ENCODE results near the gene ACSL1.
"Not testable (repeated sequence)": the region's sequence is repeated elsewhere in the genome, so short reads cannot be mapped to it uniquely, and the experiment has no call there.

The ACSL1 gene

DNA sequence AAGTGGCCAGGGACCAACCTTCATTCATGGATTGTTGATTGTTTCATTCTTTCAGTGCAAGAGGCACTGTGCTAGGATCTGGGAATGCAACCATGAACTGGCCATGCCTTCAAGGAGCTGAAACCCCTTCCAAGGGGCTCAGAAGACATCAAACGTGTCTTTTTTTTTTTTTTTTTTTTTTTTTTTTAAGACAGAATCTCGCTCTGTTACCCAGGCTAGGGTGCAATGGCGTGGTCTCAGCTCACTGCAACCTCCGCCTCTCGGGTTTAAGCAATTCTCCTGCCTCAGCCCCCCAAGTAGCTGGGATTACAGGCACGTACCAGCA is 13.3 kb upstream of the ACSL1 start:
- DNase-seq (ENCODE audit: low read depth in 2 of 2): not testable (repeated sequence)

GRCh38 chr4:184838249-184839074 is 12.7 kb upstream of the ACSL1 start:
- no peak for DNase-seq (ENCODE audit: low read depth in 2 of 2)

GRCh38 chr4:184836613-184837012 is 10.8 kb upstream of the ACSL1 start:
- no peak for DNase-seq (ENCODE audit: low read depth in 2 of 2)

- no peak for DNase-seq (ENCODE audit: low read depth in 2 of 2)
Measured at GRCh38 chr4:184833046-184833838, 7.5 kb upstream of the ACSL1 start.

GRCh38 chr4:184831153-184831552 is 5.4 kb upstream of the ACSL1 start:
- no peak for DNase-seq (ENCODE audit: low read depth in 2 of 2)

GRCh38 chr4:184826691-184827270 is 1.0 kb upstream of the ACSL1 start:
- no peak for DNase-seq (ENCODE audit: low read depth in 2 of 2)

DNA sequence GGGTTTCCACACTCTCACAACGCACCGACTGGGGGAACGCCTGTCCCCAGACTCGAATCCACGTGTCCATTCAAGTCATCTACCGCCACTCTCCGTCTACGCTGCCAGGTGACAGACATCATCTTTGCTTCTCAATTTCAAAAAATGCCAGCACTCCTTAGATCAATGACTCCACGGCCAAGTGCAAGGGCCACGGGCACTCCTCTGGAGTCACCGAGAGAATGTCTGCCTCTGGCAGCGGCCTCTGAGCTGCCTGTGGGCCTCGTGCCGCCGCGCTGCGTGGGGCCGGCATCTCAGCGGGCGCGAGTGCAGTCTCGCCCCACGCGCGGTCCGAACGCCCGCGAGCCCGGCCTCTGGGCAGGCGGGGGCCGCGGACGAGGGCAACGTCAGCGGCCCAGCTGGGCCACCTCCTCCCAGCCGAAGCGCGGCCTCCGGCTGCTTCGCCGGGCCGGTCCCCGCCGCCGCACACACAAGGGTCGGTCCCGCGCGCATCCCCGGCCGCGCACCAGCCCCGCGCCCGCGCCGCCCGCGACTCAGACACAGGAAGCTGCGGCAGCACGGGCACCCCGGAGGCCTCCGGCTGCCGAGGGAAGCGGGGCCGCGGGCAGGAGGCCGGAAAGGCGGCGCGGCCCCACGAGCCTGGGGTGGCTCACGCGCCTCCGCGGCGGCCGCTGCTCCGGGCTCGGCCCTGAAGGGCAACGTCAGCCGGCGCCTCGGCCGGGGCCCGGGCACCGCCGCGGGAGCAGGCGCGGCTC is 450 bp downstream of the ACSL1 start:
- no peak for DNase-seq (ENCODE audit: low read depth in 2 of 2)

- no peak for DNase-seq (ENCODE audit: low read depth in 2 of 2)
Measured at GRCh38 chr4:184824776-184825084, 1.0 kb downstream of the ACSL1 start.

- DNase-seq (ENCODE audit: low read depth in 2 of 2): no peak
Measured at GRCh38 chr4:184824081-184824775, 1.5 kb downstream of the ACSL1 start.

DNA sequence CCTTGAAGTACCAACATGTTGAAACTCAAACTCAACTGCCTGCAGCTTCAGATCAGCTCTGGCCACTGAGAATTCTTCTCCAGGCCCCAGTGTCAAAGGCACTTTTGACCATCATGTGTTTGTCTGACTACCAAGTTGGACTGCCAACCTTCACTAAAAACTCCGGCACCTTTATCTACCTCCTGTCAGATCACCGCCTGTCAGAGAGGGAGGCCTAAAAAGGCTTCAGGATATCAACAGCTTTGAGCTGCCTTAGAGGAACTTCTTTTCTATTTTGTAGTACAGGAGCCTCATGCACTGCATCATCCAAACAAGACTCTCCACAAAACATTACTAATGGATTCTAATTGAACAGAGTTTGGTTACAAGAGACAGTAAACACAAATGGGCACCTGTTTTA is 2.8 kb downstream of the ACSL1 start:
- no peak for DNase-seq (ENCODE audit: low read depth in 2 of 2)

DNA sequence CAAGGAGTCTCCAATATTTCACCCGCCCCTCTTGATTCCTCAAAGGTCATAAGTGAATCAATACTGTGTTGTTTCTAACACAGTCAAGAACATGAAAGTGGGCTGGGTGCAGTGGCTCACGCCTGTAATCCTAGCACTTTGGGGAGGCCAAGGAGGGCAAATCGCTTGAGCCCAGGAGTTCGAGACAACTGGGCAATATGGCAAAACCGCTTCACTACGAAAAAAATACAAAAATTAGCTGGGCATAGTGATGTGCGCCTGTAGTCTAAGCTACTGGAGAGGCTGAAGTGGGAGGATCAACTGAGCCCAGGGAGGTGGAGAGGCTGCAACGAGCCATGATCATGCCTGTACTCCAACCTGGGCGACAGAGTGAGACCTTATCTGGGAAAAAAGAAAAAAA is 3.4 kb downstream of the ACSL1 start:
- DNase-seq (ENCODE audit: low read depth in 2 of 2): no peak

- DNase-seq (ENCODE audit: low read depth in 2 of 2): no peak
Measured at GRCh38 chr4:184821242-184821641, 4.5 kb downstream of the ACSL1 start.

DNA sequence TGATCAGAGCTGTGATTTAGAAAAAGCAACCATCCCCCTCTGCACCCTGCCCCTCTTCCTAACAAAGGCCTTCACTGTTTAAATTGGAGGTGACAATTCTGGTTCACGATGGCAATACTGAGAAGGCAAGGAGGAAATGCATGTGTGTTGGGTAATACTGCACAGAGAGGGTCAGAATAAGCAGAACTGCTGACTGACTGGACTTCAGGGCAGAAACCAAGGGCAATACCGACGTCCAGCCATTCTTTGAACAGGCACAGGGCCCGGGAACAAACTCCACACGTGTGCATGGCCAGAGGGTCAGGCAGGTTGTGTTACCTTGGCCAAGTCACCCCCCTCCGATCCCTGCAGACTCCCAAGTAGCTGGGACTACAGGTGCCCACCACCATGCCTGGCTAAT is 6.0 kb downstream of the ACSL1 start:
- DNase-seq (ENCODE audit: low read depth in 2 of 2): no peak

- DNase-seq (ENCODE audit: low read depth in 2 of 2): no peak
Measured at GRCh38 chr4:184818216-184818564, 7.6 kb downstream of the ACSL1 start.

- no peak for DNase-seq (ENCODE audit: low read depth in 2 of 2)
Measured at GRCh38 chr4:184817494-184818215, 8.1 kb downstream of the ACSL1 start.

- DNase-seq (ENCODE audit: low read depth in 2 of 2): no peak
Measured at GRCh38 chr4:184816962-184817361, 8.8 kb downstream of the ACSL1 start.

DNA sequence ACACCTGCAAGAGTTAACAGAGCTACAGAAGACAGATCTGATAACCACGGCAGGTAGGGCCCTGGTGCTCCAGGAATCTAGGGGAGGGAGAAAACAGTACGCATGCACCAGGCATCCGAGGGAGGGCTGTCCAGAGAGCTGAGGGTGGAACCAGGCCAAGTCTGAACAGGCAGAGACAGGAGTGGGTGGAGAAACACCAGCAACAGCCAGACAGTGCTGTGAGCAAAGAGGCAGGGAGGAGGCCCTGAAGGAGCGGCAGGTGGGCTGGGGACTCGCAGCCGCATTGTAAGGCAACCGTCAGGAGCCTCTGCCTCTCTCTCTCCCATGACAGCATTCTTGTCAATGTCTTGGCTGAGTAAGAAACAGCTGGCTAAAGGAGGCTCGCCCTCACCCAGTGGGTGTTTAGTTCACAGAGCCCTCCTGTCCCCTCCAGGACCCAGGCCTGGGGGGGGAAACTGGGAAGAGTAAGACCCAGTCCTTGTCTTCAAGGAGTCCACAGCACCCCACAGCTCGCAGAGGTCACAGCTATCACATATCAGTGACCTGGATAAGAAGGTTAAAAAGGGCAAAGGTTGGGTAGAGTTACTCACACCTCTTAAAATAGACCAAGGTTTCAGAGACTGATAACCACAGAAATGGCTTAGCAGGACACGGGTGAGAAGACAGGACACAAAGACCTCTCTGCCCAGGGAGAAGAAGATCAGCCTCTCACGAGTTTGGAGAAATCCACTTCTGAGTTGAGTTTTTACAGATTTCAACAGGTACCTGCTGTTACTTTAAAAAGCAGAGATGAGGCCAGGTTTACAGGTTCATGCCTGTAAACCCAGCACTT is 10.5 kb downstream of the ACSL1 start:
- DNase-seq (ENCODE audit: low read depth in 2 of 2): no peak

DNA sequence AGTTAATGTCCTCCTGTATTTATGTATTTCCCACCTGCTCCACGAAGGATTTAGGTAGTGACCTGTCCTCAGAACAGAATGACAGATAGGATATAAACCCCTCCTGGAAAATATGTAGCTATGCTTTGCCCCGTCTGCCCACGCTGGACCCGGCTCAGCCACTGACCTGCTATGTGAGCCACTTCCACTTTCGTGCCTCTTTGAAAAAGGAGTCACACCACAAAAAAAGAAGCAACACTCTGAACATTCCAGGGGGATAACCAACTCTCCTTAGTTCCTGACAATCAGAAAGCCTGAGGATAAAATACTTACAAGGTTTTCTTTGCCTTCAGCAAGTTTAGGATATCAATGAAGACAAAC is 11.1 kb downstream of the ACSL1 start:
- DNase-seq (ENCODE audit: low read depth in 2 of 2): no peak

DNA sequence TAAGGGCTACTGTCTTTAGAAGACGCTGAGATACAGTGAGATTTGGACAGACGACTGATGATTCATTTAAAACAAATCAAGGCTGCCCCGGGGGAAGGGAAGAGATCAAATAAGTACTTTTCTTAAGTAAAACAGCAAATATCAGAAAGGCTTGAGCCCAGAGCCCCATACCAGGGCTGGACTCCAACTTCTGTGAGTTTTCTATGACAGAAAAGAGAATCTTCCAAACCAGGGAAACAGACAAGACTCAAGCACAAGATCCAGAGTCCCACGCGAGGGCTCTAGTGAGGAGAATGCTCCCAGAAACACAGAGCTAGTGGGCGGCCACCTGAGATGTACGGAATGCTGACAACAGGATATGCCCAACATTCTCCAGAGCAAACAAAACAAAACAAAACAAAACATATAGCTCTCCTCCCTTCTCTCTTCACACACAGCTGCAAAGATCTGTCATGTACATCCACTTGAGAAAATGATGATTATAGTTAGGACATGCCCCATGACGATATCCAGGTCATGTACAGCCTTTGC is 13.1 kb downstream of the ACSL1 start:
- DNase-seq (ENCODE audit: low read depth in 2 of 2): no peak

GRCh38 chr4:184812199-184812542 is 13.6 kb downstream of the ACSL1 start:
- no peak for DNase-seq (ENCODE audit: low read depth in 2 of 2)
